Endothelial cell of umbilical vein (primary cell): Measurements from ENCODE around the gene KLF2. TPM values are rescaled to one million over a fixed set of nuclear protein-coding genes. Genes with fewer than 3 reads are reported as not detected.

Source experiments
- BruUV-seq: library from RNA; stranded (reverse); fragments of 400-500 nt; replicated peaks from 2 replicates; lab custom pipeline; 2021; lab: Mats Ljungman, UMichigan
- CTCF ChIA-PET: fragments of 300-600, 350-600 bp; sonication (Branson Sonifier 250); formaldehyde crosslinking; loops from one replicate; lab custom pipeline; 2021; ENCODE audit warnings: antibody characterized with exemption, inconsistent platforms; lab: Charles Lee
- POLR2A ChIA-PET: fragments of 300-600, 350-600 bp; sonication (Branson Sonifier 250); formaldehyde crosslinking; loops from one replicate; lab custom pipeline; 2021; ENCODE audit warnings: antibody characterized with exemption, inconsistent platforms; lab: Charles Lee
- DNase-seq: peaks from one replicate; pipeline ENCODE4 v3.0.0-alpha.2; 2011; ENCODE audit warnings: low read depth, low spot score
- FAIRE-seq: peaks from 2 replicates; lab custom pipeline; 2011; peaks lifted over from hg19 to GRCh38; lab: Jason Lieb, UNC
- H2AFZ ChIP-seq: 2 replicates; pipeline ENCODE4 v1.6.0; 2012; ENCODE audit warnings: low read depth, low read length, control low read depth, inconsistent platforms
- H3K27ac ChIP-seq: 2 replicates; pipeline ENCODE4 v1.5.1; 2011; ENCODE audit warnings: low read depth, mild to moderate bottlenecking, control low read depth, low read length, moderate library complexity; ENCODE audit not compliant: insufficient read depth
- H3K27me3 ChIP-seq, 2 experiments: 2 replicates each; pipeline versions ENCODE4 v1.6.0 to v1.6.1; 2011; ENCODE audit warnings: low read length in 2 of 2, mixed read lengths in 1 of 2; ENCODE audit not compliant: control insufficient read depth in 2 of 2, insufficient read depth in 2 of 2
- H3K36me3 ChIP-seq, 2 experiments: 2 replicates in 1 of 2; 3 replicates in 1 of 2; pipeline ENCODE4 v1.5.1; 2011; ENCODE audit warnings: low read length in 2 of 2, mild to moderate bottlenecking in 1 of 2, moderate library complexity in 1 of 2; ENCODE audit not compliant: control insufficient read depth in 2 of 2, insufficient read depth in 2 of 2; ENCODE audit errors: extremely low read depth in 1 of 2
- H3K4me1 ChIP-seq: 3 replicates; pipeline ENCODE4 v1.5.1; 2011; ENCODE audit warnings: mild to moderate bottlenecking, low read length; ENCODE audit not compliant: control insufficient read depth, insufficient read depth; ENCODE audit errors: extremely low read depth
- H3K4me2 ChIP-seq: 2 replicates; pipeline ENCODE4 v1.6.1; 2011; ENCODE audit warnings: low read length, control low read depth, mixed read lengths; ENCODE audit not compliant: insufficient read depth
- H3K4me3 ChIP-seq, 3 experiments: fragments of 200-600 bp in 1 of 3; sonication (generic), shearing (Covaris generic) in 1 of 3; replicated peaks in 1 of 3; 2 replicates each; pipeline ENCODE4 v1.5.1; 2011 to 2016; ENCODE audit warnings: control low read depth in 3 of 3, low read length in 3 of 3, mild to moderate bottlenecking in 2 of 3, inconsistent platforms in 1 of 3, low read depth in 1 of 3, moderate library complexity in 1 of 3; ENCODE audit not compliant: insufficient read depth in 1 of 3
- H3K79me2 ChIP-seq: 2 replicates; pipeline ENCODE4 v1.6.0; 2012; ENCODE audit warnings: low read length, inconsistent platforms; ENCODE audit not compliant: control insufficient read depth, insufficient read depth
- H3K9ac ChIP-seq: replicated peaks from 2 replicates; pipeline ENCODE3; 2011; ENCODE audit warnings: low read length, control low read depth; ENCODE audit not compliant: insufficient read depth; ENCODE audit errors: extremely low read depth
- H3K9me1 ChIP-seq: replicated peaks from 3 replicates; pipeline ENCODE4 v1.6.0; 2011; ENCODE audit warnings: mild to moderate bottlenecking, low read length; ENCODE audit not compliant: control insufficient read depth, insufficient read depth; ENCODE audit errors: extremely low read depth
- H3K9me3 ChIP-seq: replicated peaks from 2 replicates; pipeline ENCODE4 v1.5.1; 2012; ENCODE audit warnings: low read length, inconsistent platforms; ENCODE audit not compliant: control insufficient read depth, insufficient read depth
- H4K20me1 ChIP-seq: replicated peaks from 2 replicates; pipeline ENCODE3; 2011; ENCODE audit warnings: mild to moderate bottlenecking, low read length; ENCODE audit not compliant: control insufficient read depth, insufficient read depth; ENCODE audit errors: extremely low read depth
- EZH2 ChIP-seq: IDR thresholded peaks from 2 replicates; pipeline ENCODE4 v1.6.1; 2012; ENCODE audit warnings: borderline replicate concordance, low read depth, mild to moderate bottlenecking, moderate library complexity, low read length, inconsistent platforms; ENCODE audit not compliant: severe bottlenecking
- FOS ChIP-seq: IDR thresholded peaks from 2 replicates; pipeline ENCODE4 v1.6.1; 2011; ENCODE audit warnings: mild to moderate bottlenecking, low read length, moderate library complexity, borderline replicate concordance; ENCODE audit not compliant: insufficient read depth
- GATA2 ChIP-seq: IDR thresholded peaks from 2 replicates; pipeline ENCODE4 v1.7.0; 2011; ENCODE audit warnings: low read depth, mild to moderate bottlenecking, moderate library complexity, mixed read lengths, low read length; ENCODE audit not compliant: insufficient read length, insufficient read depth
- JUN ChIP-seq: IDR thresholded peaks from 2 replicates; pipeline ENCODE4 v1.6.1; 2011; ENCODE audit warnings: borderline replicate concordance, low read depth; ENCODE audit not compliant: insufficient read length, insufficient read depth
- MYC ChIP-seq: IDR thresholded peaks from one replicate; pipeline ENCODE4 v1.6.1; 2011; ENCODE audit warnings: mild to moderate bottlenecking, low read depth, low read length
- POLR2A ChIP-seq: IDR thresholded peaks from 2 replicates; pipeline ENCODE4 v1.6.1; 2012; ENCODE audit warnings: low read depth, mild to moderate bottlenecking, control low read depth, low read length
- POLR2AphosphoS5 ChIP-seq: IDR thresholded peaks from 2 replicates; pipeline ENCODE4 v1.6.1; 2012; ENCODE audit warnings: low read depth, mild to moderate bottlenecking, control low read depth, low read length, moderate library complexity; ENCODE audit not compliant: insufficient read depth
- dilution Hi-C: fragments of 300-500 bp; cut with MboI; formaldehyde crosslinking; loops from one replicate; pipeline ENCODE4 v1.15.0; 2019; ENCODE audit warnings: low sequenced_read_pairs; ENCODE audit not compliant: extremely low pct_ligation_motif_present
- intact Hi-C: fragments of 100-400 bp; cut with micrococcal nuclease; formaldehyde crosslinking; loops from one replicate; pipeline ENCODE4 v1.10.0; 2022
- polyA plus RNA-seq, 4 experiments: library from polyadenylated mRNA; depleted of rRNA in 3 of 4; stranded (reverse) in 3 of 4; unstranded in 1 of 4; fragments of >200 nt; gene quantifications; 2 replicates each; pipeline versions ENCODE4 v1.2.1 to v1.2.3, GENCODE V29; 2011 to 2012; ENCODE audit warnings: missing spikeins in 1 of 4
- total RNA-seq: library from RNA; stranded (reverse); gene quantifications from 2 replicates; pipeline ENCODE4 v1.2.3, GENCODE V29; 2021
- TF ChIP-seq, protein P1 (sequence below): IDR thresholded peaks from 2 replicates; pipeline ENCODE4 v1.6.1; 2011; ENCODE audit not compliant: insufficient read depth, insufficient read length
- TF ChIP-seq, protein P2 (sequence below), 2 donors: IDR thresholded peaks; 1 replicate in 1 of 2; 2 replicates in 1 of 2; pipeline ENCODE4 v1.5.1; 2011; ENCODE audit warnings: low read length in 2 of 2, mild to moderate bottlenecking in 2 of 2, moderate library complexity in 2 of 2, control low read depth in 1 of 2, inconsistent platforms in 1 of 2, low read depth in 1 of 2; ENCODE audit not compliant: insufficient read depth in 1 of 2; ENCODE audit errors: extremely low read depth in 1 of 2

The KLF2 gene
- total and polyA plus RNA-seq, 2 donors (not counting 3 experiments of a cell fraction or from before 2014, with no cell fraction given), result 23.4 to 30.3 TPM

DNA sequence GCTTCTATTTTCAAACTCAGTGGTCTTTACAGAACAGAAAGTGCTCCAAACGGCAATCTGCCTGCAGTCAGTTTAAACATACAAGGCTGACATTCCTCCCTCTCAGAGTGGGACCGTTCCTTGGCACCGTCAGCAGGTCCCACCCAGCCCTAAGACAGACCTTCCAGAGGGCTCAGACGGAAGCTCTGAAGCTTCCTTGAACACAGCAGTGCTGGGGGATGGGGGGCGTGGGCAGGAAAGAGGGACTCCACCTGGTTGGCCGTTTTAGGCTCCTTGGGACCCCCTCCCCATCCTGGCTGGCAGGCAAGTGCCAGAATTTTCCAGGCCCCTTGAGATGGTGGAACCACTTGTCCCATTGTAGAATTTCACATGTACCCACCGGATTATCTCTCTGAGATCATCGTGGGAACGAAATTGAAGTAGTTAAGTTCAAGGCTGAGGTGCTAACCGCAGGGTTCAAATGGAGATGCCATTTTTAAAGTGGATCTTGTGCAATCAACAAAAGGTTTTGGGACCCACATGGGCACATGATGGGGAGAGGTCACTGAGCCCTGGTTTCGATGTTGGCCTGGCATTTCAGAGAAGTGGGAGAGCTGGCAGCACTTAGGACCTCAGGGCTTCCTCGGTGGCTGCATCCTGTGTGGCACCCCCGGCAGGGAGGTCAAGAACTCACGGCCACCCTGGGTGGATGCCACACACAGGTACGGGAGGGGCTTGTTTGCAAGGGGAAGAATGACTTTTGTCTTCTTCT, 46.2 kb downstream of the KLF2 start:
- no peaks in the 10 kb centered on the region for H3K27me3 ChIP-seq
- POLR2A ChIA-PET, result no interaction called here
- BruUV-seq, result no TSS peak
- H3K4me3 ChIP-seq, result no peak overlapping the region
- H3K4me2 ChIP-seq, result no peak overlapping the region
- peaks cover 13% of the 10 kb centered on the region for H3K4me1 ChIP-seq
- CTCF ChIA-PET, result interaction anchor here (1.5 kb wide), 1 partner anchor 12 kb away, joined by 10 read pairs; no protein-coding TSS in a partner anchor
- peaks cover 0 to 5% of the 10 kb centered on the region in 2 experiments for H3K36me3 ChIP-seq
- H3K9ac ChIP-seq, result no peak overlapping the region
- no peak overlapping the region for H2AFZ ChIP-seq
- DNase-seq, result no peak
- no peaks in the 10 kb centered on the region for H3K9me1 ChIP-seq
- H3K79me2 ChIP-seq, result no peaks in the 10 kb centered on the region
- intact Hi-C loops (no loop called here), dilution Hi-C loops (loop anchor here (25.0 kb wide), 1 partner anchor 159 kb away; no protein-coding TSS in a partner anchor)
- no peaks in the 10 kb centered on the region for H3K9me3 ChIP-seq
- no peaks in the 10 kb centered on the region for H4K20me1 ChIP-seq
- no peak for FAIRE-seq
- no peak overlapping the region for H3K27ac ChIP-seq
- TF ChIP-seq POLR2A (no peak), POLR2AphosphoS5 (no peak), FOS (no peak), JUN (no peak), EZH2 (no peak), MYC (no peak), GATA2 (no peak)
- TF ChIP-seq, protein P1, sequence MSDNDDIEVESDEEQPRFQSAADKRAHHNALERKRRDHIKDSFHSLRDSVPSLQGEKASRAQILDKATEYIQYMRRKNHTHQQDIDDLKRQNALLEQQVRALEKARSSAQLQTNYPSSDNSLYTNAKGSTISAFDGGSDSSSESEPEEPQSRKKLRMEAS, result no peak
- TF ChIP-seq, protein P2, sequence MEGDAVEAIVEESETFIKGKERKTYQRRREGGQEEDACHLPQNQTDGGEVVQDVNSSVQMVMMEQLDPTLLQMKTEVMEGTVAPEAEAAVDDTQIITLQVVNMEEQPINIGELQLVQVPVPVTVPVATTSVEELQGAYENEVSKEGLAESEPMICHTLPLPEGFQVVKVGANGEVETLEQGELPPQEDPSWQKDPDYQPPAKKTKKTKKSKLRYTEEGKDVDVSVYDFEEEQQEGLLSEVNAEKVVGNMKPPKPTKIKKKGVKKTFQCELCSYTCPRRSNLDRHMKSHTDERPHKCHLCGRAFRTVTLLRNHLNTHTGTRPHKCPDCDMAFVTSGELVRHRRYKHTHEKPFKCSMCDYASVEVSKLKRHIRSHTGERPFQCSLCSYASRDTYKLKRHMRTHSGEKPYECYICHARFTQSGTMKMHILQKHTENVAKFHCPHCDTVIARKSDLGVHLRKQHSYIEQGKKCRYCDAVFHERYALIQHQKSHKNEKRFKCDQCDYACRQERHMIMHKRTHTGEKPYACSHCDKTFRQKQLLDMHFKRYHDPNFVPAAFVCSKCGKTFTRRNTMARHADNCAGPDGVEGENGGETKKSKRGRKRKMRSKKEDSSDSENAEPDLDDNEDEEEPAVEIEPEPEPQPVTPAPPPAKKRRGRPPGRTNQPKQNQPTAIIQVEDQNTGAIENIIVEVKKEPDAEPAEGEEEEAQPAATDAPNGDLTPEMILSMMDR (IDR thresholded peaks at IDR 0.05; ENCODE audit: extremely low read depth in 1 of 2, insufficient read depth in 1 of 2, low read depth in 1 of 2, low read length in 2 of 2), result no peak
